Thyroid gland (tissue), 4 donors: ENCODE data around the gene RPS6KA5.

Experiments
- CTCF ChIP-seq, 6 experiments: fragments of 200-600 bp in 3 of 6; fragments of 450-650 bp in 3 of 6; sonication (generic) in 3 of 6; IDR thresholded peaks; one replicate each; pipeline ENCODE4 v1.5.1; 2016 to 2019; ENCODE audit warnings: antibody characterized with exemption in 6 of 6, mild to moderate bottlenecking in 2 of 6, inconsistent platforms in 1 of 6, moderate library complexity in 1 of 6
- POLR2A ChIP-seq, 2 donors: fragments of 450-650 bp; IDR thresholded peaks; one replicate each; pipeline ENCODE4 v1.6.1; 2017; ENCODE audit warnings: antibody characterized with exemption in 2 of 2, mild to moderate bottlenecking in 2 of 2, moderate library complexity in 1 of 2

- TF ChIP-seq CTCF (IDR thresholded peaks at IDR 0.05), result no peak
- no peak for TF ChIP-seq POLR2A (IDR thresholded peaks at IDR 0.05)
Observed at GRCh38 chr14:90893510-90893909, 166.9 kb downstream of the RPS6KA5 start.
